Measurements from ENCODE around the gene INPP5J.

DNA sequence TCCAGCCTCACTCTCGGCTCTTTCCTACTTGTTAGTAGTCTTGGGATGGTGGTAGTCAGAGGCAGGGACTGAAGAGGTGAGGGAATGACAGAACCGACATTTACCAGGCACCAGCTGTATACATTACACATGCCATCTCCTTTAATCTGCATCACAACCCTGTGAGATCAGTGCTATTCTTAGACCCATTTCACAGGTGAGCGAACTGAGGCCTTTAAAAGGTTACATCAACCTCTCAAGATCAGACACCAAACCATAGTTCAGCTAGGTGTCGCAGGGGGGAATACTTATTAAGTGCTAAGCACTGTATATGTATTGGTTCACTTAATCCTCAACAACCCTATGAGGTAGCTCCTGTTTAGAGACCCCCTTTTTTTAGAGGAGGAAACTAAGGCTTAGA, 11.9 kb downstream of the INPP5J start:
- TF ChIP-seq HDGF (IDR thresholded peaks at IDR 0.05; ENCODE audit: borderline replicate concordance) (no peak), CTBP1 (IDR thresholded peaks at IDR 0.05; ENCODE audit: borderline replicate concordance) (no peak)

All from HEK293T (cell line).